T1000 (cell line): ENCODE results near the gene ACCSL.

ENCODE experiments used
- DNase-seq: peaks from one replicate; lab custom pipeline; 2025; ENCODE audit warnings: mixed read lengths; lab: John Stamatoyannopoulos, UW

Gene ACCSL

GRCh38 chr11:44018127-44018521, 29.7 kb upstream of the ACCSL start:
- DNase-seq: no peak

GRCh38 chr11:44018829-44019228, 29.0 kb upstream of the ACCSL start:
- DNase-seq: no peak

GRCh38 chr11:44024977-44025376, 22.8 kb upstream of the ACCSL start:
- DNase-seq: no peak

GRCh38 chr11:44025727-44026126, 22.1 kb upstream of the ACCSL start:
- DNase-seq: no peak

- no peak for DNase-seq
Measured at GRCh38 chr11:44028401-44028800, 19.4 kb upstream of the ACCSL start.

- DNase-seq: no peak
Measured at GRCh38 chr11:44028816-44029506, 18.8 kb upstream of the ACCSL start.

- DNase-seq: no peak
Measured at GRCh38 chr11:44029507-44029845, 18.3 kb upstream of the ACCSL start.

GRCh38 chr11:44029977-44030911, 17.5 kb upstream of the ACCSL start:
- DNase-seq: no peak

- DNase-seq: no peak
Measured at GRCh38 chr11:44030996-44031395, 16.8 kb upstream of the ACCSL start.

- DNase-seq: no peak
Measured at GRCh38 chr11:44031549-44031948, 16.2 kb upstream of the ACCSL start.

GRCh38 chr11:44032299-44033085, 15.3 kb upstream of the ACCSL start:
- no peak for DNase-seq

GRCh38 chr11:44033411-44033850, 14.3 kb upstream of the ACCSL start:
- DNase-seq: no peak

- no peak for DNase-seq
Measured at GRCh38 chr11:44033856-44034255, 13.9 kb upstream of the ACCSL start.

- no peak for DNase-seq
Measured at GRCh38 chr11:44034639-44035038, 13.1 kb upstream of the ACCSL start.

- DNase-seq: no peak
Measured at GRCh38 chr11:44036811-44037657, 10.7 kb upstream of the ACCSL start.

- DNase-seq: no peak
Measured at GRCh38 chr11:44037658-44037998, 10.2 kb upstream of the ACCSL start.

- DNase-seq: no peak
Measured at GRCh38 chr11:44043157-44043556, 4.6 kb upstream of the ACCSL start.

GRCh38 chr11:44046182-44046581, 1.6 kb upstream of the ACCSL start:
- no peak for DNase-seq

GRCh38 chr11:44047298-44047697, 483 bp upstream of the ACCSL start:
- DNase-seq: no peak

GRCh38 chr11:44049832-44050231, 2.1 kb downstream of the ACCSL start:
- DNase-seq: no peak

GRCh38 chr11:44051171-44051570, 3.4 kb downstream of the ACCSL start:
- DNase-seq: no peak

- DNase-seq: no peak
Measured at GRCh38 chr11:44057340-44057739, 9.6 kb downstream of the ACCSL start.
